Uterus (tissue), 2 donors: ENCODE measurements around the gene NUBPL.

ENCODE experiments used
- POLR2A ChIP-seq, 2 donors: fragments of 450-650 bp; IDR thresholded peaks; one replicate each; pipeline ENCODE4 v1.6.1; 2016; ENCODE audit warnings: antibody characterized with exemption in 2 of 2, mild to moderate bottlenecking in 1 of 2, moderate library complexity in 1 of 2
- TF ChIP-seq, protein P1 (sequence below), 4 experiments: fragments of 200-600 bp in 2 of 4; fragments of 450-650 bp in 2 of 4; sonication (generic) in 2 of 4; IDR thresholded peaks; one replicate each; pipeline ENCODE4 v1.5.1; 2016 to 2019; ENCODE audit warnings: antibody characterized with exemption in 4 of 4, mild to moderate bottlenecking in 2 of 4, moderate library complexity in 1 of 4

- no peak for TF ChIP-seq POLR2A (IDR thresholded peaks at IDR 0.05)
- TF ChIP-seq, protein P1, sequence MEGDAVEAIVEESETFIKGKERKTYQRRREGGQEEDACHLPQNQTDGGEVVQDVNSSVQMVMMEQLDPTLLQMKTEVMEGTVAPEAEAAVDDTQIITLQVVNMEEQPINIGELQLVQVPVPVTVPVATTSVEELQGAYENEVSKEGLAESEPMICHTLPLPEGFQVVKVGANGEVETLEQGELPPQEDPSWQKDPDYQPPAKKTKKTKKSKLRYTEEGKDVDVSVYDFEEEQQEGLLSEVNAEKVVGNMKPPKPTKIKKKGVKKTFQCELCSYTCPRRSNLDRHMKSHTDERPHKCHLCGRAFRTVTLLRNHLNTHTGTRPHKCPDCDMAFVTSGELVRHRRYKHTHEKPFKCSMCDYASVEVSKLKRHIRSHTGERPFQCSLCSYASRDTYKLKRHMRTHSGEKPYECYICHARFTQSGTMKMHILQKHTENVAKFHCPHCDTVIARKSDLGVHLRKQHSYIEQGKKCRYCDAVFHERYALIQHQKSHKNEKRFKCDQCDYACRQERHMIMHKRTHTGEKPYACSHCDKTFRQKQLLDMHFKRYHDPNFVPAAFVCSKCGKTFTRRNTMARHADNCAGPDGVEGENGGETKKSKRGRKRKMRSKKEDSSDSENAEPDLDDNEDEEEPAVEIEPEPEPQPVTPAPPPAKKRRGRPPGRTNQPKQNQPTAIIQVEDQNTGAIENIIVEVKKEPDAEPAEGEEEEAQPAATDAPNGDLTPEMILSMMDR (IDR thresholded peaks at IDR 0.05) = no peak
Measured at GRCh38 chr14:31745741-31746140, 184.5 kb downstream of the NUBPL start.
